Tibial nerve (tissue), 3 donors: ENCODE measurements around the gene DDX47.
"Not testable (repeated sequence)": the region's sequence is repeated elsewhere in the genome, so short reads cannot be mapped to it uniquely, and the experiment has no call there.

ENCODE experiments used
- EP300 ChIP-seq, 2 donors: sonication (generic); formaldehyde crosslinking; IDR thresholded peaks; one replicate each; pipeline ENCODE4 v1.6.1; 2017; ENCODE audit warnings: antibody characterized with exemption in 2 of 2, mild to moderate bottlenecking in 1 of 2
- POLR2A ChIP-seq, 2 donors: fragments of 450-650 bp; IDR thresholded peaks; one replicate each; pipeline ENCODE4 v1.6.1; 2017; ENCODE audit warnings: antibody characterized with exemption in 2 of 2, mild to moderate bottlenecking in 2 of 2, moderate library complexity in 2 of 2

DNA sequence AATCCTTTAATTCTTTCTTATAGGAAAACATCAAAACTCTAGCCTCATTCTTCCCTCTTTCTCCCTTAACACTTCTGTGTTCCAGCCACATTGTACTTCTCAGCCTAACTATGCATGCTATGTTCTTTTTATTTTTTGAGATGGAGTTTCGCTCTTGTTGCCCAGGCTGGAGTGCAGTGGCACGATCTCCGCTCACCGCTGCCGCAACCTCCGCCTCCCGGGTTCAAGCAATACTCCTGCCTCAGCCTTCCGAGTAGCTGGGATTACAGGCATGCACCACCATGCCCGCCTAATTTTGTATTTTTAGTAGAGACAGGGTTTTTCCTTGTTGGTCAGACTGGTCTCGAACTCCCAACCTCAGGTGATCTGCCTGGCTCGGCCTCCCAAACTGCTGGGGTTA, 7.2 kb downstream of the DDX47 start:
- not testable (repeated sequence) for TF ChIP-seq POLR2A, EP300 (IDR thresholded peaks at IDR 0.05)
